ENCODE measurements around the gene NNAT.

- TF ChIP-seq CTCF (IDR thresholded peaks at IDR 0.05; ENCODE audit: insufficient read depth, low read length) (no peak), GABPA (IDR thresholded peaks at IDR 0.05; ENCODE audit: low read depth) (no peak), REST (IDR thresholded peaks at IDR 0.05; ENCODE audit: insufficient replicate concordance, low read depth) (no peak), POLR2AphosphoS5 (IDR thresholded peaks at IDR 0.05; ENCODE audit: low read depth) (no peak), SPI1 (IDR thresholded peaks at IDR 0.05; ENCODE audit: borderline replicate concordance, low read depth) (no peak)
Measured at GRCh38 chr20:37518606-37519507, 2.2 kb upstream of the NNAT start.

All from HL-60 (cell line).